Measurements from ENCODE around the gene PTPRT.

- TF ChIP-seq CTCF (IDR thresholded peaks at IDR 0.05) (no peak), ZFX (IDR thresholded peaks at IDR 0.05; ENCODE audit: borderline replicate concordance) (no peak)
These were observed 1106.4 kb downstream of the PTPRT start for GRCh38 chr20:42083280-42083679.

Measured in 22Rv1 (cell line).